SK-N-SH (cell line): ENCODE data around the gene MAP4K1.

Experiments
- CTCF ChIP-seq: fragments of 200-600 bp; sonication (generic); IDR thresholded peaks from 2 replicates; pipeline ENCODE4 v1.6.1; 2017; ENCODE audit warnings: antibody characterized with exemption, mild to moderate bottlenecking, moderate library complexity
- ELF1 ChIP-seq: IDR thresholded peaks from 2 replicates; pipeline ENCODE4 v1.4.0; 2012
- EP300 ChIP-seq, 2 experiments: IDR thresholded peaks; 2 replicates each; pipeline versions ENCODE4 v1.4.0 to v1.6.1; 2012; ENCODE audit warnings: borderline replicate concordance in 1 of 2, low read depth in 1 of 2, low read length in 1 of 2
- EZH2phosphoT487 ChIP-seq: fragments of 200-600 bp; sonication (generic); IDR thresholded peaks from 2 replicates; pipeline ENCODE4 v1.6.1; 2017; ENCODE audit warnings: low read depth, mixed run types, mild to moderate bottlenecking, antibody characterized with exemption, moderate library complexity, borderline replicate concordance
- GABPA ChIP-seq: IDR thresholded peaks from 2 replicates; pipeline ENCODE4 v1.4.0; 2012; ENCODE audit warnings: low read depth, mild to moderate bottlenecking
- MAX ChIP-seq: IDR thresholded peaks from 2 replicates; pipeline ENCODE4 v1.4.0; 2012; ENCODE audit warnings: low read depth
- MXI1 ChIP-seq: IDR thresholded peaks from 2 replicates; pipeline ENCODE4 v1.6.1; 2012; ENCODE audit warnings: mild to moderate bottlenecking, low read depth, low read length, improper control_type of control experiment
- RAD21 ChIP-seq: IDR thresholded peaks from 2 replicates; pipeline ENCODE4 v1.6.1; 2012; ENCODE audit warnings: mild to moderate bottlenecking, low read length
- RCOR1 ChIP-seq: fragments of 150-350 bp; IDR thresholded peaks from 2 replicates; pipeline ENCODE4 v1.6.1; 2017; ENCODE audit warnings: antibody characterized with exemption, low read length
- REST ChIP-seq: IDR thresholded peaks from 2 replicates; pipeline ENCODE4 v1.6.1; 2012; ENCODE audit warnings: mild to moderate bottlenecking, low read depth, low read length, moderate library complexity
- RFX5 ChIP-seq: IDR thresholded peaks from 2 replicates; pipeline ENCODE4 v1.6.1; 2012; ENCODE audit warnings: mild to moderate bottlenecking, improper control_type of control experiment, low read length
- SIN3A ChIP-seq: IDR thresholded peaks from 2 replicates; pipeline ENCODE4 v1.6.1; 2012; ENCODE audit warnings: low read depth, mild to moderate bottlenecking, low read length, moderate library complexity, borderline replicate concordance
- YY1 ChIP-seq: IDR thresholded peaks from 2 replicates; pipeline ENCODE4 v1.4.0; 2012; ENCODE audit warnings: low read depth, mild to moderate bottlenecking

GRCh38 chr19:38639679-38640078 is 21.9 kb upstream of the MAP4K1 start:
- no peak for TF ChIP-seq SIN3A
- TF ChIP-seq RAD21: no peak
- TF ChIP-seq CTCF: no peak
- TF ChIP-seq YY1: no peak
- no peak for TF ChIP-seq EZH2phosphoT487
- TF ChIP-seq GABPA: no peak
- no peak for TF ChIP-seq MAX
- no peak for TF ChIP-seq RFX5
- TF ChIP-seq RCOR1: no peak
- TF ChIP-seq ELF1: no peak
- no peak for TF ChIP-seq REST
- TF ChIP-seq MXI1: no peak
- TF ChIP-seq EP300 (IDR thresholded peaks at IDR 0.05; ENCODE audit: borderline replicate concordance in 1 of 2, low read depth in 1 of 2, low read length in 1 of 2): no peak
